HG03097 (cell line): ENCODE results near the gene OSCP1.

ENCODE experiments used
- ATAC-seq: cut with Tn5 transposase; IDR thresholded peaks from one replicate; pipeline ENCODE4 v1.9.1; 2021; ENCODE audit not compliant: unreplicated experiment, low FRiP score

The OSCP1 gene

DNA sequence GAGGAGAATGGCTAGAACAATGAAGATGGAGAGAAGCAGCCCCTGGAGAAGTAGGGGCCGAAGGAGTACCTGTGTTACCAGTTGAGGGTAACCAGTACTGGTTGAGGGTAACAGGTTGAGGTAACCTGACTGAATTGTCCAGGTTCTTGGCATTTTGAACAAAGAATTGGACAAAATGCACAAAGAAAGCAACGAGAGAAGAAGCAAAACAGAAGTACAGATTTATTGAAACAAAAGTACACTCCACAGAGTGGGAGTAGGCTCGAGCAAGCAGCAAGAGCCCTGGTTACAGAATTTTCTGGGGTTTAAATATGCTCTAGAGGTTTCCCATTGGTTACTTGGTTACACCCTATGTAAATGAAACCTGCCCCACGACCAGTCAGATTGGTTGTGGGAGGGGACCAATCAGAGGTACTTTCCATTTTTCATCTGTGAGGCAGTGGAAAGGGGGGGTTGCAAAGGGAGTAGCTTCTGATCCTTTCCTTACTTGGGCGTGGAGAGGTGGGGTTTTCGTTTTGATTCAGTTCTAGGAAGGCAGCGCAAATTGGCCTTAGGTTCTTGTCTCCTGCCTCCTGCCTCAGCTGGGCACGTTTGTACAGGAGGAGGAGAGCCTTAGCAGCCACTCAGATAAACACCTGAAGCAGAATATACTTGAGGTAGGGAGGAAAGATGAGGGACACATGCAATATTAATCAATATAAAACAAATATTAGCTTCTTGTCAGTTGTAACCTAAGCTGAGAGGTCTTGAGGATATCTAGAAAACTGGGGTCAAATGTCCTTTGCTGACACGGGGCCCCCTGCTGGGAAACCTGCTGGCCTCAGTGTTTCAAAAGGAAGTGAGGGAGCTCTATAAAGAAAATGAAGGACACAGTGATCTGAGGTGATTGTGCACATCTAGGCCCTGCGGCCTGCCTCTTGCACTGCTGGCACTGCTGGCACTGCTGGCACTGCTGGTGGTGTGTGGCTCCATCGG, 38.3 kb downstream of the OSCP1 start:
- ATAC-seq, result no peak

DNA sequence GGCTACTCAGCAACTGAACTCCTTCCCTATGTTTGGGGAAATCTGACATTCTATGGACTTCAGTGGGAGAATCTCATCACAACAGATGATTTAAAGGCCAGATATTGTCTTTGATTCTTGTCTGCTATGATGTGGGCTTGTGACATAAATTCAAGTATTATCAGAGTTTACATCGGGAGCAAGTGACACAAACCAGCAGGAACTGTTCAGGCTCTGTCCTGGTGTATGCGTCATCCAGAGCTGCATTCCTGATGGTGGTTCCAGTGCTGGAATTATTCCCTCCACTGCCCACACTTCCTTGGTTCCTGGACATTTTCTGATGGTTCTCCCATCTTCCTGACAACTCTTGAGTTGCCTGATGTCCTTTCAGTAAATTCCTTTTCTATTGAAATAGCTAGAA, 41.8 kb downstream of the OSCP1 start:
- ATAC-seq, result no peak

DNA sequence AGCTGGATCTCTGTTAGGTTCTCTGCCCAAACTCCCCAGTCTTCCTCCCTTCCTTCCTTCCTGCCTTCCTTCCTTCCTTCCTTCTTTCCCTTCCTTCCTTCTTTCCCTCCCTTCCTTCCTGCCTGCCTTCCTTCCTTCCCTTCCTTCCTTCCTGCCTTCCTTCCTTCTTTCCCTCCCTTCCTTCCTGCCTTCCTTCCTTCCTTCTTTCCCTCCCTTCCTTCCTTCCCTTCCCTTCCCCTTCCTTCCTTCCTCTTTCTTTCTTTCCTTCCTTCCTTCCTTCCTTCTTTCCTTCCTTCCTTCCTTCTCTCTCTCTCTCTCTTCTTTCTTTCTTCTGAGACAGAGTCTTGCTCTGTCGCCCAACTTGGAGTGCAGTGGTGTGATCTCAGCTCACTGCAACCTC, 43.8 kb downstream of the OSCP1 start:
- no peak for ATAC-seq

DNA sequence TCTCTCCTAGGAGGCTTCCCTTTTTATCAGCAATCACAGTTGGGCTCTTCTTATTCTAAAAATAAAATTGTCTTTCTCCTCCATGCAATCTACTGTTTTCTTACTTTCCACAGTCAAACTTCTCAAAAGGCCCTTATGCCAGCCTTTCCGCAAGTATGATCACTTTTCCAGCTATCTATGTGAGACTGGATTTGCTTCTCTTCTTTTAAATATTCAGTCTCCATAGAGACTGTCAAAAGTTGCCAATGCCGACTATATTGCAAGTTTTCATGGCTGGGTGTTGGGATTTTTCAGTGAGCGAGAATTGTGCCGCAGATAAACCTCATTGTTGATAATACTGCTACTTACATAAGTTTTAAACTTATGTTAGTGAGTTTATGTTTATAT, 47.8 kb downstream of the OSCP1 start:
- ATAC-seq, result no peak

DNA sequence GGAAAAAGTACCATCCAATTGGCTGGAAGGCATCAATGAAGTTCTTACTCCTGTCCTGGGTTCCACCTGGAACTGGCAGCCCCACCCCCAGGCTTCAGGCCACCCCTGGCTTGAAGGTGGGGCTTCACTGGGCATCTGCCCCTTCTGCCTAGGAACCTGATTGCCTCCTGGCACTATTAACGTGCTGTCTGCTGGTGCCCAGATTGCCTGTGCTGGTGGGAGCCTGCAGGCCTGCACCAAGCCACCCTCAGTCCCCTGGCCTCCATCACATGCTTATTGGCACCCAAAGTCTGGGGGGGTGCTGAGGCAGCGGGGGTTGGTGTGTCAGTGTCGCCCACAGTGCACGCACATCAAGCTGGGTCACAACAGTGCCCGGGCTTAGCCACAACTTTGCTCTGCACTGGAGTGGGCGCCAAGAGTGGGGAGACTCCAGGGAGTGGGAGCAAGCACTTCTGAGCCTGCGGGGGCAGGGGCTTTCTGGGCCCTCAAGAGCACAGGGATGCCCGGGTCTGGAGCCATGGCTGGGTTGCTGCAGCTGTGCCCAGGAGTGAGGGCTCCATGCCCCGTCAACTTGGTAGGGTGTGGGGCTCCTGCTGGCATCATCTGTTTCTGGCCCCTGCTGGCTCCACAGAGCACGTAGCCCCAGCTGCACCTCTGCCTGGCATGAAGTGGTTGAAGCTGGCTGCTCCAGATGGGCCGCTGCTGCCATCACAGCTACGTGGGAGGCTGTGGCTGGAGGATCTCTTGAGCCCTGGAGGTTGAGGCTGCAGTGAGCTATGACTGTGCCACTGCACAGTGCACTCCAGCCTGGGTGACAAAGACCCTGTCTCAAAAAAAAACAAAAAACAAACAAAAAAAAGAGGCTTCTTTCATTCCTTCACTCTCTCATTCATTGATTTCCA, 48.4 kb downstream of the OSCP1 start:
- no peak for ATAC-seq

DNA sequence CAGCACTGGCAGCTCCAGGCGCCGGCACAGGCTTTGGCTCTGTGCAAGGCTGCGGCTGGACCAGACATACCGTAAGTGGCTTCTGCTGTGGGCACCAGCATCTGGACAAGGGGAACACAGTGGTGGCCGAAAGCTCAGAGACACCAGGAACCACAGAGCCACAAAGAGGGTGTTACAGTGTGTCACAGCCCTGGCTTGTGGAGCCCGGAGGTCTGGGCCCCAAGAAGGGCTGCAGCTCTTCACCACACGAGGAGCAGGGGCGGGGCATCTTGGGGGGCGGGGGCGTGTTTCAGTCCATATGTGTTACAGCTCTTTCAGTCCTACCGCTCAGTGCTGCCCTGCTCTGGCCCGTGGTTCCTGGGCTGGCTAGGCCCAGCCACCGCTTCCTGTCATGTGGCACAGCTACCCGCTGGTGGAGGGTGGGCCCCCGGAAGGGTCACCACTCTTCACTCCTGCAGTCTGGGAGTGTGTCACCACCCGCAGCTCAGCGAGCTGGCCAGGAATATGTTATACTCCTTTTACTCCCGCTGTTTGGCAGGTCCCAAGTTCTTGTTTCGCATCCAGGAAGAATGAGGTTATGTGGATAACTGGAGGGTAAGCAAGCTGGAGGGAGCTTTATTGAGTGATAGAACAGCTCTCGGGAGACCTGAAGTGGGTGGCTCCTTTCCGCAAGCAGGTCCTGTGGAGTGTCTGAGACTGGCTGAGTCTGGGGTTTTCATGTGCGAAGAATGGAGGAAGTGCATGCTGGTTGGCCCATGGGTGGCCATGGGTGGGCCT, 49.2 kb downstream of the OSCP1 start:
- no peak for ATAC-seq

DNA sequence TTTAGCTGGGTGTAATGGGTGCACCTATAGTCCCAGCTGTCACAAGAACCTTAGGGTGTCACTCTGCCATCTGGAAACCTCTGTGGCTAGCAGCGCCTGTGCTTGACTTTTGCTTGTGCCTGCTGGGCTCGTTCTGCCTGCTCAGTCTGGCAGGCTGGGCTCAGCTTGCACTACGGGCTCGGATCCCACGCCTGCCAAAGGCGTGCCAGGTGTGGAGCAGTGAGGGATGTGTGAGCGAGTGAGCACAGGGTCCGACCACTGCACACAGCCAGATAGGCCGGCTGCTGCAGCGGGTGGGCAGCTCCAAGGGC, 49.8 kb downstream of the OSCP1 start:
- ATAC-seq, result no peak

DNA sequence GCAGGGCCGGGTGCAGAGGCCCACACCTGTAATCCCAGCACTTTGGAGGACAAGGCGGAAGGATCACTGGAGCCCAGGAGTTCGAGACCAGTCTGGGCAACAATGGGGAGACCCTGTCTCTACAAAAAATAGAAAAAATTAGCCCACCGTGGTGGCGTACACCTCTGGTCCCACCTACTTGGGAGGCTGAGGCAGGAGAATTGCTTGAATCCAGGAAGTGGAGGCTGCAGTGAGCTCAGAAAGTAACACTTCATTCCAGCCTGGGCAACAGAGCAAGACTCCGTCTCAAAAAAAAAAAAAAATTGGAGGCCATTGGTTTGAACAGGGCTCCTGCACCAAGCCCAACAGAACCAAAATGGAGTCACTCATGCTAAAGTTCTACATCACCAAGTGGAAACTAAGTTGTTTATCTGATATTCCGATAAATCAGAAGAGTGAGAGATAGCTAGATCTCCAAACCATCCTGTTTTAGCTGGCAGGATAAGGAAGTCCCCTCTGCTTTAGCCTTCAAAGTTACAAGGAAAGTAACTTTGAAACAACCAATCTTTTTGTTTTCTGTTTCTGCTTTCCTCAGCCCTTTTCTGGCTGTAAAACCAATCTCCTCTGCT, 51.8 kb downstream of the OSCP1 start:
- no peak for ATAC-seq

DNA sequence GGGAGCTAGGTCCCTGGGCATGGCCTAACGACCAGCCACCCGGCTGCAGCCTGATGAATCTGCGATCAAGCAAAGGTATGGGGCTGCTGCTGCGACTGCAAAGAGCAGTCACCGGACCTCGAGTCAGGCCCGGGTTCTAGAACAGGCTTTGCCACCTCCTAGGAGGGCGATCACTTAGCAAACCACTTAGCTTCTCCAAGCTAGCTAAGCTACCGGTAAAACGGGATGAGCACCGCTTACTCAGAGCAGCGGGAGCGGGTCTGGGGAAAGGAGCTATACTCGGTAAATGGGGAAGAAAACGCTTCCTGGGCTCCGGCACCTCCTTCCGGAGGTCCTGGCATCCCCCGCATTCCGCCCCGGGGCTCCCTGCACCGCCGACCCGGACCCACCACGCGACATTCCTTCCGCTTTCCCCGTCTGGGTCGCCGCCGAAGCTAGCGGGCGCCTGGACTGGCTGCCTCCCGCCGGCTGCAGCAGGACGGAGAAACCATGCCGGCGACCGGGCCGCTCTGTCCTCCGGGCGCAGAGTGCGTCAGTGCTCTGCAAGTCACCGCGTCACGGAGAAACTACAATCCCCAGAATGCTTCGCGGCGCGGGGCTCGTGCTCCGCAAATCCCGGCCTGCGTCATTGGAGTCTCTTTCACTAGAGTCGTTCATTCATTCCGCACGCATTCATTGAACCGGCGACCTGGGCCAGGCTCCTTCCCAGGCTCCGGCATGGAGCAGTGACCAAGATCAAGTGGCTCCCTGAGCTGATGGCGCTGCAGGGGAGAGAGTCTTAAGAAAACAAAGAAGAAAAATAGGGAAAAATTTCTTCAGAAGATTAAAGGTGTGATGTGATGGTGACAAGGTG, 52.6 kb downstream of the OSCP1 start, which contains the start of gene LSM10:
TSS of gene LSM10 (minus strand) at position 531 of the 853 bp plus-strand sequence. CDS start 3,779 bp downstream, outside the sequence.
- ATAC-seq, result peak; percentile 45

DNA sequence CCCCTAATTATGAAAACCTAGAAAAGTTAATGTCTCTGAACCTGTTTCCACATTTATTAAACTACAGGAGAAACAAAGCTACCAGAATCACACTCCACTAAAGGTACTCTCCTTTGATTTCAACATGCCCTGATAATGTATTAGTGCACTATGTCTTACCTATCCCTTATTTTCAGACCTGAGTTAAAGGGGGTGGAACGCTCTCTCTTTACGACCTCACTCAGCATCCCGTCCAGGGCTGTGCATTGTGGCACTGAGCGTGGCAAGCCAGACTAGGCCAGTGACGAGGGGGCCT, 53.2 kb downstream of the OSCP1 start:
- peak; percentile 16 for ATAC-seq

DNA sequence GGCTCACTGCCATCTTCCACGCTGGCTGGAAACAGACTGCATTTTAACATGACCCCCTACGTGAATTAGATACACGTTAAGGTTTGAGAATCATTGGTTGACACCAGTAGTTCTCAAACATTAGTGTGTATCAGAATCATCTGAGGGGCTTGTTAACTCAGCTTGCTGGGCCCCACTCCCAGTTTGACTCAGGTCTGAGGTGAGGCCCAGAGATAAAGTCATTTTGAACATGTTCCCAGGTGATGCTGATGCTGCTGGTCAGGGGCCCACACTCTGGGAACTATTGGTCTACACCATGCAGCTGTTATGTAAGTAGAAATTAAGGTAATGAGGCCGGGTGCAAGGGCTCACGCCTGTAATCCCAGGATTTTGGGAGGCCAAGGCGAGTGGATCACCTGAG, 53.9 kb downstream of the OSCP1 start:
- no peak for ATAC-seq

DNA sequence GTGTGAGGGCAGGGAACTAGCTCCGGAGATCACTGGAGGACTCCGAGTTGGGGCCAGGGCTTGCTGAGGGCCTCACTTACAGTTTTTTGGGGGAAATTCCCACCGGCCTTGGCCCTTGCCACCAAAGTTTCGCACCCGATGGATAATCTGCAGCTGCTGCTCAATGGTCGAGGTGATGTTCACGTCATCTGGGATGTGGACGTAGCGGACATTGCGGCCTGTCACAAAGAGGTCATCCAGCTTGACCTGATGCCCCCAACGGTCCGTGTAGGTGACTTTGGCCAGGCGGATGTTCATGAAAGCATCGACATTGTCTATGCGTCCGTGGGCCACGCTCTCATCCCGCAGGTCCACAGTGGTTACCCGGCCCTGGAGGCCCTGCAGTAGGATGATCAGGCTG, 56.6 kb downstream of the OSCP1 start:
- no peak for ATAC-seq

DNA sequence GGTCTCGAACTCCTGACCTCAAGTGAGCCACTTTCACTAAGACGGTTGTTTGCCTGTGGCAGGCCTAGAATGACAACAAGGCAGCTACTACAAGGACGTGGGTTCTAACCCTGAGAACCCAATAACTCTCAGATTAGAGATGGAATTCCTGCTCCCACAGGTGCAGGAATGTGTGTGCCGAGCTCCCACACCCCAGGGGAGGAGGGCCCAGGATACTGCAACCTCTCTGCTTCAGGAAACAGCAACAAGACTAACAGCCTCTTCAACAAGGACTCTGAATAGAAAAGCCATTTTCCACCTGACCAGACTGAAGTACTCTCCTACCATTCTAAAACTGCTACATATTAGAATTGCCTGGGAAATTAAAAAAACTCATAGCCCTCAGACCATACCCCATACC, 57.4 kb downstream of the OSCP1 start:
- no peak for ATAC-seq

DNA sequence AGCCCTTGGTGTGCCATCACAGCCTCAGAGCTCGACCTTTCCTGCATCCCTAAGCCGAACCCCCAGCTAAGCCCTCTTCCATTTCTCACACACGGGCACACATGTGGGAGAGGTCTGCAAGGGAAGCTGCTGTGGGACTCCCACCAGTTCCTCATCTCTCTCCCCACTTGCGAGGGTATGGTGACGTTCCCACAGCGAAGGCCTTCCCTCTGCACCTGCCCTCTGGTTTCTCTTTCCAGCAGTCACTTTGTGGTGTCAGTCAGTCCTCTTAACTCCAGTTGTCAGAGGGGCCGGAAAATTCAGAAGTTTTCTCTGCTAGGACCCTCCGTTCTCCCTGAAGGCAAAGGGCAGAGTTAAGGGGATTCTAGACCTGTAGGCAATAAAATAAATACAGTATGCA, 59.0 kb downstream of the OSCP1 start:
- no peak for ATAC-seq

DNA sequence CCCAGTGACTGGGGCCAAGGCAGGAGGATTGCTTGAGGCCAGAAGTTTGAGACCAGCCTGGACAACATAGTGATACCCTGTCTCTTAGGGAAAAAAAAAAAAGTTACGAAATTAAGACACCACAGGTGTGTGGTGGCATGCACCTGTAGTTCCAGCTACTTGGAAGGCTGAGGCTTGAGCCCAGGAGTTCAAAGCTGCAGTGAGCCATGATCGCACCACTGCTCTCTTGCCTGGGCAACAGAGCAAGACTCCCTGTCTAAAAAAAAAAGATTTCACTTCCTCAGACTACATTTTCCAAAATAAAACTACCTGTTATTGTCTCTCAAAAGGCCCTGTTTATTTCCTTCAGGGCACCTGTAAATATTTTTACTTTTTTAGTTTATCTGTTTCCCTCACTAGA, 59.8 kb downstream of the OSCP1 start:
- ATAC-seq, result no peak

DNA sequence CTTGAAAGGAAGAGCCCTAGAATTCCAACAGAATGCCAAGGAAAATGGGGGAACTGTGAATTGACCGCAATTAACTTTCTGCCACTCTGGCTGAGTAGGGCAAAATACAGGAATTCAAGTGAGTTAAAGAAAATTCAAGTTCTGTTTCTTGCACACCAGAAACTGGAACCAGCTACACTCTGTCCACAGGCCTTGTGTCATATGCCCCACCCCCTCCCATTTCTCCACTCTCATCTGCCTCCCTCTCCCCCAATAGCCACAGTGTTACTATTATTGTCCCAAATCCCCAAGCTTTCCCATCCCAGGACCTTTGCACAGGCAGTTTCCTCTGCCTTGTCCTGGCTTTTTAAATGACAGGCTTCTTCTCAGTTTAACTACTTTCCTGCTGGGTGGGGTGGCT, 60.3 kb downstream of the OSCP1 start:
- no peak for ATAC-seq

DNA sequence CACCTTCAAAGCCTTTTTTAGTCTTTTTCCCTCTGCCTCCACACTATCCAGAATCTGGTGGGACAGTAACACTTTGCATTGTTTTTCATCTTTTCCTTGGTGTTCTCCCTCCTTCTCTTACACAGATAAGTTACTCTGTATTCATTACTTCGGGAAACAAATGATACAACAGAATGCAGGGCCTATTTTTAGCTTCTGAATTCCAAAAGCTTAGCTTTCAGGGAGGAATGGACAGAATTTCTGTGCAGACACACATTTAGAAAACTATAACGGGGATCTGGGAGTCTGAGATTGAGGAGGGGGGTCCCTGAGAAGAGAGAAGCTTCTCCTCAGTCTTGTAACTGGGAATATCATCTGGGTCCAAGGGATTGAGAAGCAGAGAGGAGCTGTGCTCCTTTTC, 61.0 kb downstream of the OSCP1 start:
- ATAC-seq, result no peak

DNA sequence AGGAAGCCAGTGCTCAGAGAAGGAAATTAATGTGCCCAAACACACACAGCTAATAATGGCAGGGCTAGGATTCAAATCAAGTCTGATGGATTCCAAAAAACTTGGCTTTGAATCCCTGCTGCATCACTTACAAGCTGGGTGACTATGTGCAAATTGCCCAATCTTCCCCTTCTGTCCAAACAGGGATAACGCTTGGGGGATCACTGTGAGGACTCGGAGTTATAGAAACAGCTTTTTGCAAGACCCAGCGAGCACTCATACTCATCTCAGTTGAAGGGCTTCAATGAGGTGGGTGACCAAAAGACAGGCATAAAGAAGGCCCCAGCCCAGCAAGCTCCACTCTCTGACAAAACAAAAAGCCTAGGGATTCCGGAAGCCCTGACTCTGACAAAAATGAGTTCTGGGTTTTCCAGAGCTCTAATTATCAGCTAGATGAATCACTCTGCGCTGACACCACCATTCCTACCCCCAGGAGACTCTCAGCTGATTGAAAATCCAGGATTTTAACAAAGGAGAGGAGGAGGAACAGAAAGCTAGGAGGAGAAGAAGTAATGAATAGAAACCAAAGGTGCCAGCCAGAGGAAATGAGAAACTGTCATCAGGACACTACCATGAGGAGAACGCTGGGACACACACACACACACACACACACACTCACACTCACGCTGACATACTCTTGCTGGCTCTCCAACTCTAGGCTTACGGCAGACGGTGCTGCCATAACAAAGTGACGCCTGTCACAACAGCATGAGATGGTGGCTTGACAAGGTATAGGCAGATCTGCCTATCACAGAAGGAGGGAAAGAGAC, 62.9 kb downstream of the OSCP1 start:
- no peak for ATAC-seq
